Dendritic cell treated with granulocyte-macrophage colony-stimulating factor and Interleukin-4, amounts not matched to agents 40 ng/mL and 50 ng/mL, for 4 days (primary cell): ENCODE data around the gene PPP2R1A.

Experiments used
- H3K27ac Mint-ChIP-seq: one replicate; pipeline ENCODE4 v1.8.0; 2022; ENCODE audit warnings: mild to moderate bottlenecking, mixed read lengths
- H3K27me3 Mint-ChIP-seq: one replicate; pipeline ENCODE4 v1.8.0; 2022; ENCODE audit warnings: mild to moderate bottlenecking, mixed read lengths
- H3K36me3 Mint-ChIP-seq: one replicate; pipeline ENCODE4 v1.8.0; 2022; ENCODE audit warnings: low read depth, mixed read lengths
- H3K4me1 Mint-ChIP-seq: one replicate; pipeline ENCODE4 v1.8.0; 2022; ENCODE audit warnings: low read depth, mixed read lengths
- H3K4me3 Mint-ChIP-seq: one replicate; pipeline ENCODE4 v1.8.0; 2022; ENCODE audit warnings: mild to moderate bottlenecking, moderate library complexity, mixed read lengths
- H3K9me3 Mint-ChIP-seq: one replicate; pipeline ENCODE4 v1.8.0; 2022; ENCODE audit warnings: mixed read lengths
- intact Hi-C: fragments of 100-400 bp; cut with micrococcal nuclease; formaldehyde crosslinking; loops from one replicate; pipeline ENCODE4 v1.15.0; 2022

Gene PPP2R1A

GRCh38 chr19:52189735-52190486, at the start of gene PPP2R1A:
Gene PPP2R1A, plus strand, starts transcription at chr19:52190052. Its CDS starts 45 bp downstream, at chr19:52190097.
- peaks cover 48% of the 10 kb centered on the region for H3K36me3 Mint-ChIP-seq
- H3K9me3 Mint-ChIP-seq = no peaks in the 10 kb centered on the region
- peaks cover 44% of the 10 kb centered on the region for H3K4me1 Mint-ChIP-seq
- no peaks in the 10 kb centered on the region for H3K27me3 Mint-ChIP-seq
- peak within 1 kb of the TSS; percentile 98 for H3K27ac Mint-ChIP-seq
- intact Hi-C loops = loop anchor here (1.0 kb wide), 1 partner anchor 51 kb away; the partner anchor contains the start of gene ZNF616
- H3K4me3 Mint-ChIP-seq = peak within 1 kb of the TSS; percentile 97

GRCh38 chr19:52141203-52141602, 48.6 kb upstream of the PPP2R1A start:
- peaks cover 48% of the 10 kb centered on the region for H3K9me3 Mint-ChIP-seq

GRCh38 chr19:52142001-52142595, 47.8 kb upstream of the PPP2R1A start:
- intact Hi-C loops = no loop called here

More at GRCh38 chr19:52141203-52141602, 48.6 kb upstream of the PPP2R1A start:
- H3K27me3 Mint-ChIP-seq = no peaks in the 10 kb centered on the region
- peaks cover 18% of the 10 kb centered on the region for H3K4me1 Mint-ChIP-seq
- H3K27ac Mint-ChIP-seq = no peak overlapping the region
- intact Hi-C loops = no loop called here
- no peak overlapping the region for H3K4me3 Mint-ChIP-seq
- H3K36me3 Mint-ChIP-seq = peaks cover 35% of the 10 kb centered on the region

GRCh38 chr19:52148256-52148655, 41.6 kb upstream of the PPP2R1A start:
- H3K27ac Mint-ChIP-seq = no peak overlapping the region
- intact Hi-C loops = no loop called here
- H3K9me3 Mint-ChIP-seq = peaks cover 72% of the 10 kb centered on the region
- H3K27me3 Mint-ChIP-seq = no peaks in the 10 kb centered on the region
- peaks cover 6% of the 10 kb centered on the region for H3K36me3 Mint-ChIP-seq
- no peaks in the 10 kb centered on the region for H3K4me1 Mint-ChIP-seq
- no peak overlapping the region for H3K4me3 Mint-ChIP-seq

More at GRCh38 chr19:52142001-52142595, 47.8 kb upstream of the PPP2R1A start:
- Mint-ChIP-seq H3K27ac (no peak overlapping the region), H3K9me3 (peaks cover 57% of the 10 kb centered on the region), H3K36me3 (peaks cover 26% of the 10 kb centered on the region), H3K4me1 (peaks cover 18% of the 10 kb centered on the region), H3K4me3 (no peak overlapping the region), H3K27me3 (no peaks in the 10 kb centered on the region)

GRCh38 chr19:52155596-52156359, 34.1 kb upstream of the PPP2R1A start:
- Mint-ChIP-seq H3K27me3 (no peaks in the 10 kb centered on the region), H3K9me3 (peaks cover 90% of the 10 kb centered on the region), H3K4me3 (no peak overlapping the region), H3K27ac (no peak overlapping the region), H3K4me1 (no peaks in the 10 kb centered on the region), H3K36me3 (peaks cover 68% of the 10 kb centered on the region)
- intact Hi-C loops = no loop called here

GRCh38 chr19:52170304-52170703, 19.5 kb upstream of the PPP2R1A start:
- Mint-ChIP-seq H3K27me3 (peaks cover 5% of the 10 kb centered on the region), H3K4me1 (peaks cover 15% of the 10 kb centered on the region), H3K4me3 (peak overlapping the region; percentile 87), H3K9me3 (peaks cover 8% of the 10 kb centered on the region), H3K27ac (peak overlapping the region; percentile 94), H3K36me3 (peaks cover 49% of the 10 kb centered on the region)
- intact Hi-C loops = no loop called here

GRCh38 chr19:52170863-52171320, 19.0 kb upstream of the PPP2R1A start:
- Mint-ChIP-seq H3K4me3 (peak overlapping the region; percentile 87), H3K27me3 (peaks cover 5% of the 10 kb centered on the region), H3K4me1 (peaks cover 15% of the 10 kb centered on the region), H3K27ac (peak overlapping the region; percentile 94), H3K9me3 (peaks cover 8% of the 10 kb centered on the region), H3K36me3 (peaks cover 45% of the 10 kb centered on the region)
- intact Hi-C loops = no loop called here

- H3K27ac Mint-ChIP-seq = peak within 1 kb of the TSS; percentile 94
- H3K4me3 Mint-ChIP-seq = peak within 1 kb of the TSS; percentile 87
- peaks cover 8% of the 10 kb centered on the region for H3K9me3 Mint-ChIP-seq
- H3K4me1 Mint-ChIP-seq = peaks cover 15% of the 10 kb centered on the region
- peaks cover 43% of the 10 kb centered on the region for H3K36me3 Mint-ChIP-seq
- H3K27me3 Mint-ChIP-seq = peaks cover 5% of the 10 kb centered on the region
- intact Hi-C loops = no loop called here
Measured at GRCh38 chr19:52171321-52172169, 18.3 kb upstream of the PPP2R1A start, which contains the start of gene ZNF836. Gene ZNF836, minus strand, starts transcription at chr19:52171621. Its CDS starts 3,549 bp downstream, at chr19:52168072.

- H3K27me3 Mint-ChIP-seq = peaks cover 7% of the 10 kb centered on the region
- peaks cover 15% of the 10 kb centered on the region for H3K4me1 Mint-ChIP-seq
- H3K27ac Mint-ChIP-seq = no peak overlapping the region
- intact Hi-C loops = no loop called here
- H3K9me3 Mint-ChIP-seq = peaks cover 8% of the 10 kb centered on the region
- H3K4me3 Mint-ChIP-seq = no peak overlapping the region
- peaks cover 35% of the 10 kb centered on the region for H3K36me3 Mint-ChIP-seq
Measured at GRCh38 chr19:52172347-52172746, 17.5 kb upstream of the PPP2R1A start.

GRCh38 chr19:52176574-52176973, 13.3 kb upstream of the PPP2R1A start:
- H3K27ac Mint-ChIP-seq = no peak overlapping the region
- intact Hi-C loops = no loop called here
- H3K4me1 Mint-ChIP-seq = peaks cover 4% of the 10 kb centered on the region
- H3K4me3 Mint-ChIP-seq = no peak overlapping the region
- peaks cover 1% of the 10 kb centered on the region for H3K36me3 Mint-ChIP-seq
- H3K9me3 Mint-ChIP-seq = no peaks in the 10 kb centered on the region
- H3K27me3 Mint-ChIP-seq = peaks cover 2% of the 10 kb centered on the region

GRCh38 chr19:52187407-52187806, 2.4 kb upstream of the PPP2R1A start:
- H3K36me3 Mint-ChIP-seq = peaks cover 23% of the 10 kb centered on the region
- no peaks in the 10 kb centered on the region for H3K27me3 Mint-ChIP-seq
- no peak overlapping the region for H3K4me3 Mint-ChIP-seq
- peaks cover 25% of the 10 kb centered on the region for H3K4me1 Mint-ChIP-seq
- no peak overlapping the region for H3K27ac Mint-ChIP-seq
- intact Hi-C loops = no loop called here
- H3K9me3 Mint-ChIP-seq = no peaks in the 10 kb centered on the region

- Mint-ChIP-seq H3K36me3 (peaks cover 40% of the 10 kb centered on the region), H3K4me1 (peaks cover 37% of the 10 kb centered on the region)
- intact Hi-C loops = no loop called here
Measured at GRCh38 chr19:52188822-52189734, 774 bp upstream of the PPP2R1A start.

More at GRCh38 chr19:52188822-52189734, 774 bp upstream of the PPP2R1A start:
- Mint-ChIP-seq H3K4me3 (peak overlapping the region; percentile 97), H3K27me3 (no peaks in the 10 kb centered on the region), H3K27ac (peak overlapping the region; percentile 98), H3K9me3 (no peaks in the 10 kb centered on the region)
